GM18498 (cell line): ENCODE data around the gene GGA1.
"Not testable (repeated sequence)": the region's sequence is repeated elsewhere in the genome, so short reads cannot be mapped to it uniquely, and the experiment has no call there.

Experiments
- ATAC-seq: cut with Tn5 transposase; IDR thresholded peaks from one replicate; pipeline ENCODE4 v1.9.1; 2021; ENCODE audit warnings: mild to moderate bottlenecking, moderate library complexity; ENCODE audit not compliant: unreplicated experiment

The GGA1 gene

GRCh38 chr22:37569921-37570660 lies 38.5 kb upstream of the GGA1 start:
- no peak for ATAC-seq

DNA sequence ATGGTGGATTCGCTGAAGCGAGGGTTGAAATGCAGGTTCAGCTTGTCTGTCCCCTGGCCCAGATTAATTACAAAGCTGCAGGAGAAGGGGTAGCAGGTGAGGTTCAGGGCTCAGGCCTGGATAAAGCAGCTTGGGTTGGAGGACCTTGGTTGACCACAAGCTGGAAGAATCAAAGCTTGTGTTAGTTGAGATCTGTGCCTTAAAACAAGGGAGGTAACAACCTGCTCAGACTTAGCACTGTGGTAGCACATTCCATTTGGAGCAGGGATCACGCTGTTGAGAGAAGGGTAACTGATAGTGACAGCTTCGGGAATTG lies 38.0 kb upstream of the GGA1 start:
- ATAC-seq: no peak

DNA sequence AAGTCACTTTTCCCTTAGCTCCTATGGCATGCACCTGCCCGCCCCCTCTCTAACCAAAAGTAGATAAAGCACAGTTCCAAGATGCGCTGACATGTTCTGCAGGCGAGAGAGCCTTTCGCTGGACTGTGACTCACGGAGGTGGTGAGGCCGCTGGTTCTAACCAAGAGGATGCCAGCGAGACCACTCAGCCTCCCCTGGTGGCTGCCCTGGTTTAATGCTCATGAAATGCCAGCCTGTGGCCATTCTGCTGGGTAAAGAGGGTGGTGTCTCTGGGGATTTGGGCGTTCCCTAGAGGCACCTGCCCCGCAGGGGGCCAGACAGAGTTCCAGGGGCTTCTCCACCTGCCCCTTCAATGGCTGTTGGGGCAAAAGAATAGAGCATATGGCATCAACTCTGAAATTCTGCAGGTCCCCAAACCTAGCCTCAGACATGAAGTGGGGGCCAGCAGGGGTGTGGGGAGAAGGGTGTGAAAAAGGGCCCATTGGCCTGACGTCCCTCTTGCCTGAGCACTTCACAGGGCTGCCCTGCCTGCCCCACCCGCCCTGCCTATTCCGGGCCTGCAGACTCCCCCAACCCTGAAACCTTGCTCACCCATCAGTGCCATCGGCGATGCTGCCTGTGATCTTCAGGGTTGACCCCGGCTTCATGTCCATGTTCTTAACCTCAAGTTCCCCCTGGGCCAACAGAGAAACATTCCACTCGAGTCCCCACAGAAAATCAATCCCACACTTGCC lies 37.2 kb upstream of the GGA1 start:
- ATAC-seq: no peak

GRCh38 chr22:37571992-37572373 lies 36.7 kb upstream of the GGA1 start:
- ATAC-seq: no peak

- no peak for ATAC-seq
Measured at GRCh38 chr22:37575490-37576003, 33.1 kb upstream of the GGA1 start.

GRCh38 chr22:37578002-37578401 lies 30.6 kb upstream of the GGA1 start:
- no peak for ATAC-seq

- no peak for ATAC-seq
Measured at GRCh38 chr22:37581504-37581903, 27.1 kb upstream of the GGA1 start.

GRCh38 chr22:37582526-37582925 lies 26.1 kb upstream of the GGA1 start:
- no peak for ATAC-seq

- ATAC-seq: no peak
Measured at GRCh38 chr22:37588546-37589215, 20.0 kb upstream of the GGA1 start.

DNA sequence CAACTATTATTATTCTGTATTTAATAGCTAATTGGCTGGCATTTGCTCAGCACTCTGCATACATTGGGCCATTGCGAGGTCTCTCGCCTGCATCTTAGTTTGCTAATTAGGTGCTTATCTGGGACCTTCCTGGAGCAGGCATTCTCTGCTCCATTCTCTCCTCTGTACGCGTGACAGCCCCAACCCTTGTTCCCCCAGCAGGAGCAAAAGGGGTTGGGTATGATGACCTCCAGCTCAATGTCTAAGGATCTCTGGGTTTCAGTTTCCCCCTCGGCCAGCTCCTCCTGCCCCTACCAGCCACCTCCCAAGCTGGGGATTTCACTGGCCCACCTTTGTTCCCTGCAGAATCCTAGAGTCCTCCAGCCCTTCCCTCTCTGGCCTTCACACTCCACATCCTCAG lies 19.0 kb upstream of the GGA1 start:
- ATAC-seq: no peak

GRCh38 chr22:37591081-37591480 lies 17.6 kb upstream of the GGA1 start:
- not testable (repeated sequence) for ATAC-seq

DNA sequence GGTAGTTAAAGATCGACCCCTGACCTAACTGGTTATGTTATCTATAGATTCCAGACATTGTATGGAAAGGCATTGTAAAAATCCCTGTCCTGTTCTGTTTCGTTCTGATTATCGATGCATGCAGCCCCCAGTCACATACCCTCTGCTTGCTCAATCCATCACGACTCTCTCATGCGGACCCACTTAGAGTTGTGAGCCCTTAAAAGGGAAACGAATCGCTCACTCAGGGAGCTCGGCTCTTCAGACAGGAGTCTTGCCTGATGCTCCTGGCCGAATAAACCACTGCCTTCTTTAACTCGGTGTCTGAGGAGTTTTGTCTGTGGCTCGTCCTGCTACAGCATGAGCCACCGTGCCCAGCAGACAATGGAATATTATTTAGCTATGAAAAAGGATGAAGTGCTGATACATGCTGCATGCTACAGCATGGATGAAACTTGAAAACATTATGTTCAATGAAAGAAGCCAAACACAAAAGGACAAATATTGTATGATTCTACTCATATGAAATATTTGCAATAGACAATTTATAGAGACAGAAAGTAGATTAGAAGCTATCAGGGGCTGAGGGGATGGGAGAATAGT lies 16.7 kb upstream of the GGA1 start:
- no peak for ATAC-seq

DNA sequence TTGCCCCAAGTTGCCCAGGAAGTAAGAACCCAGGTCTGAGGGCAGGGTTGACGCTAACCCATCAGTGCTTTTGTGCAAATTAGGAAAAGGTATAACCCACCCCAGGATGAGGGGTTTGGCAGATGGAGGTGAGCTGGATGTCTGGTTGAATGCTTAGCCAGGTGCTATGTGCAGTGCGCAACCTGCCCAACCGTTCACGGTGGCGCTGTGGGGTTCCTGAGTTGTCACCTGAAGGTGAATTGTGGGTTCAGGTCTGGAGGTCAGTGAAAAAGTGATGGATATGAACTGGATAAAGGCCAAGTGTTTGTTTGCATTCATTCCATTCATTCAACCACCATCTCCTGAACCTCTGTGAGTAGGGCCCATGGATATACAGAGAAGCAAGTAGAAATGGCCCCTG lies 14.4 kb upstream of the GGA1 start:
- no peak for ATAC-seq

- no peak for ATAC-seq
Measured at GRCh38 chr22:37599153-37599552, 9.5 kb upstream of the GGA1 start.

DNA sequence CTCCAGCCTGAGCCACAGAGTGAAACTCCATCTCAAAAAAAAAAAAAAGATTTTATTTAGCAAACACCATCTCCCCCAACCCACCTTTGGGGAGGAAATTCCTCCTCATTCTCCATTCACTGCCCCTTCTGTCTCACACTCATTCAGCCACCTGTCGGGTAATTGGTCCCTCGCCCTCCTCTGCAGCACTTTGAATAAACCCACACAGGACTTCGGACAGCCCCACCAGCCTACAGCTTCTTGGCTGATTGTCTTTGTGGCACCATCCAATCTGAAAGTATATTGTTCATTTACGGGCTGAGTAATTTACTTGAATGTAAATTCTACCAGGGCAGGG lies 7.5 kb upstream of the GGA1 start:
- no peak for ATAC-seq

DNA sequence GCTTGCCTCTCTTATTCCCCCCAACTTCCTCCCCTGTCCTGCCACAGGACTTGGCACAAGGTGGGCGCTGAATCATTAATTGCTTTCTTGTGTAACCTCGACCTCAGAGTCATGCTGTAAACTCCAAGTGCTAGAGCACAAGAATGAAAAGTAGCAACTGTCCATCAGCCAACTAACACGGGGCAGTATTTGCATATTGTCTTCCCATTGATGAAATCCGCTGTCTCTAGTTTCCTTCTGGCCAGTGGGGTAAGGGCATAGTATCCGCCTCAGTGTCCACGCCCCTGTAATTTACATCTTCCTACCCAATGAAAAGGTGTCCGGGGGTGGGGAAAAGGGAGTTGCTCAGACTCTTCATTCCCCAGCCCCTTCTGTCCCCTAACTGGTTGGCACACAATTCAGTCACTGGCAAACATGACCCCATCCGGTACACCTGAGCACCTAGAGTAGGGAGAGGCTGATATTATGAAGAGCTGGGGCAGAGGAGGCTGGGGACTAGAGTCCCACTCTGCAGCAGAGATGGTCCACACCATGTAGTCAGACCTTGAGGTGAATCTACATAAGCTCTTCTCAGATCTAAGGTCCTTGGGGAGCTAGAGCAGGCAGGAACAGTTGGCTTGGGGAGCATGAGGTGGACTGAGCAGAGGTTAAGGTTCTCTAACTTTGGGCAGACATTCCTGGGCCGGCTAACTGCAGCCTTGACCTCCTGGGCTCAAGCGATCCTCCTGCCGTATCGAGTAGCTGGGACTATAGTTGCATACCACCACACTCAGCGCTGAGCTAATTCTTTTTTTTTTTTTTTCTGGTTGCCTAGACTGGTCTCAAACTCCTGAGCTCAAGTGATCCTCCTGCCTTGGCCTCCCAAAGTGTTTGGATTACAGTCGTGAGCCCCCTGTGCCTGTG lies 6.8 kb upstream of the GGA1 start:
- no peak for ATAC-seq

DNA sequence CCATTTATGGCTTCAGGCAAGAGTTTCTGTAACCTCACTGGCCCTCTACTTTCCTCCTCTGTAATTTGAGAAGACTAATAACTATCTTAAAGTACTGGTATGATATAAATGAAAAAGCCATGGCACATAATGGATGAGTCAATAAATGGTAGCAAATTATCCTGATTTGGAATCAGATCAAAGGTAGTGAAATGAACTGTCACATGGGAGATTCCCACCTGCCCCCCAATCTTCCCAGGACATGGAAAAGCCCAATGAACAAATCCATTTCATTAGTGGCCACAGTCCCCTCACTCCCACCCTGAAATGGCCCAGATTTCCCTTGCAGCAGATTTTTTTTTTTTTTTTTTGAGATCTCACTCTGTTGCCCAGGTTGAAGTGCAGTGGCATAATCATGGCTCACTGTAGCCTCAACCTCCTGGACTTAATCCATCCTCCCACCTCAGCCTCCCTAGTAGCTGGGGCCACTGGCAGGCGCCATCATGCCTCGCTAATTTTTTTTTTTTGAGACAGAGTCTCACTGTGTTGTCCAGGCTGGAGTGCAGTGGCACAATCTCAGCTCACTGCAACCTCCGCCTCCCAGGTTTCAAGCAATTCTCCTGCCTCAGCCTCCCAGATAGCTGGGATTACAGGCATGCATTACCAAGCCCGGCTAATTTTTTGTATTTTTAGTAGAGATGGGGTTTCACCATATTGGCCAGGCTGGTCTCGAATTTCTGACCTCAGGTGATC lies 5.9 kb upstream of the GGA1 start:
- not testable (repeated sequence) for ATAC-seq

DNA sequence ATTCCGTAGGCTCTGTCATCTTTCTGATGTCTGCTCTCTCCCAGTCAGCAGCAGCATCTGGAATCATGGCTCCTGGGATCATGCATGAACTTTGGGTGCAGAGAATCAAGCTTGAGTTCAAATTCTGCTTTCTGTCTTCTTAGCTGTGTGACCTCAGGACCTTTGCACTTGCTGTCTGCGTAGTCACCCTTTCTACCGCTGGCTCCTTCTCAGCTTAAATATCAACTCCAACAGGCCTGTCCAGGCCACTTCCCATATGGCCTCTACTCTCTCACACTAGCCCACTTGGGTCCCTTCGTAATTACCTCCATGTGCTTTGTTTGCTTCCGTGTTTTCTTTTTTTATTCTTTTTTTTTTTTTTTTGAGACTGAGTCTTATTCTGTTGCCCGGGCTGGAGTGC lies 4.6 kb upstream of the GGA1 start:
- no peak for ATAC-seq

DNA sequence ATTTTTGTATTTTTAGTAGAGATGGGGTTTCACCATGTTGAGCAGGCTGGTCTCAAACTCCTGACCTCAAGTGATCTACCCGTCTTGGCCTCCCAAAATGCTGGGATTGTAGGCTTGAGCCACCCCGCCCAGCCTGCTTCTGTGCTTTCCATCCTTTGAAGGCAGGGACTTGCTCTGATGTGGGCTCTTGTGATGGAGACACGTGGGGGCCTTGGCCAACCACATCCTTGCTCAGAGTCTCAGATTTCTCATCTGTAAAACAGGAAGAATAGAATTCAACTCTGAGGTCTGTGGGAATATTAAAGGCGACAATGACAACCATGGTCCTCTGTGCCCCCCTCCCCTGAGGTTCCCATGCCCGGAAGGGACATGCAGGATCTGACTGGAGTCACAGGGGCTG lies 3.8 kb upstream of the GGA1 start:
- ATAC-seq: no peak
